Measurements from ENCODE around the gene CAPZB.

CAPZB gene

GRCh38 chr1:19457607-19458006 lies 27.7 kb downstream of the CAPZB start:
- no peak for TF ChIP-seq CTCF (IDR thresholded peaks at IDR 0.05; ENCODE audit: low read depth, low read length)
- H3K4me3 ChIP-seq (replicated peaks in 1 of 2; ENCODE audit: low read depth in 2 of 2, low read length in 2 of 2): no peak overlapping the region
- no peak for DNase-seq (ENCODE audit: low read depth in 2 of 2)

GRCh38 chr1:19456968-19457441 lies 28.3 kb downstream of the CAPZB start:
- no peak overlapping the region for H3K4me3 ChIP-seq (replicated peaks in 1 of 2; ENCODE audit: low read depth in 2 of 2, low read length in 2 of 2)
- peak in 1 of 2 donors; percentile 74 for DNase-seq (ENCODE audit: low read depth in 2 of 2)
- TF ChIP-seq CTCF (IDR thresholded peaks at IDR 0.05; ENCODE audit: low read depth, low read length): no peak

- DNase-seq (ENCODE audit: low read depth in 2 of 2): no peak
- no peak overlapping the region for H3K4me3 ChIP-seq (replicated peaks in 1 of 2; ENCODE audit: low read depth in 2 of 2, low read length in 2 of 2)
- no peak for TF ChIP-seq CTCF (IDR thresholded peaks at IDR 0.05; ENCODE audit: low read depth, low read length)
These were observed 30.0 kb downstream of the CAPZB start for GRCh38 chr1:19455353-19455752.

GRCh38 chr1:19454265-19455146 lies 30.8 kb downstream of the CAPZB start:
- TF ChIP-seq CTCF (IDR thresholded peaks at IDR 0.05; ENCODE audit: low read depth, low read length): no peak
- no peak overlapping the region for H3K4me3 ChIP-seq (replicated peaks in 1 of 2; ENCODE audit: low read depth in 2 of 2, low read length in 2 of 2)
- no peak for DNase-seq (ENCODE audit: low read depth in 2 of 2)

- TF ChIP-seq CTCF (IDR thresholded peaks at IDR 0.05; ENCODE audit: low read depth, low read length): no peak
- DNase-seq (ENCODE audit: low read depth in 2 of 2): no peak
- H3K4me3 ChIP-seq (replicated peaks in 1 of 2; ENCODE audit: low read depth in 2 of 2, low read length in 2 of 2): no peak overlapping the region
These were observed 31.6 kb downstream of the CAPZB start for GRCh38 chr1:19453741-19454201.

GRCh38 chr1:19452221-19452663 lies 33.1 kb downstream of the CAPZB start:
- H3K4me3 ChIP-seq (replicated peaks in 1 of 2; ENCODE audit: low read depth in 2 of 2, low read length in 2 of 2): peak overlapping the region in 1 of 2 donors; percentile 6
- TF ChIP-seq CTCF (IDR thresholded peaks at IDR 0.05; ENCODE audit: low read depth, low read length): no peak
- peak; percentile 90 to 94 for DNase-seq (ENCODE audit: low read depth in 2 of 2)

Data from cardiac fibroblast (primary cell).